ENCODE results near the gene TTC39C. TPM values are rescaled to one million over a fixed set of nuclear protein-coding genes. Genes with fewer than 3 reads are reported as not detected.

Gene TTC39C
- total and polyA plus RNA-seq, 10 donors: 15.4 to 52.3 (median 29.3) TPM

GRCh38 chr18:24063121-24063731, 48.7 kb downstream of the TTC39C start:
- TF ChIP-seq POLR2AphosphoS5 (IDR thresholded peaks at IDR 0.05): no peak
- TF ChIP-seq CTCF (IDR thresholded peaks at IDR 0.05 in 8 of 11, conservative IDR thresholded peaks at IDR 0.05 in 3 of 11): no peak
- TF ChIP-seq POLR2A (IDR thresholded peaks at IDR 0.05): no peak
- no peak overlapping the region for H3K27ac ChIP-seq

GRCh38 chr18:24064391-24065100, 50.0 kb downstream of the TTC39C start:
- 74 to 94% (median 85%) methylated on average over 8 of the region's 8 CpGs for WGBS, 5 donors
- no peak overlapping the region for H3K4me3 ChIP-seq
- no peak overlapping the region for H3K27ac ChIP-seq
- peaks cover 0 to 29% (median 11%) of the 10 kb centered on the region in 6 donors for H3K36me3 ChIP-seq
- peaks cover 0 to 31% (median 4%) of the 10 kb centered on the region in 6 donors for H3K4me1 ChIP-seq
- TF ChIP-seq CTCF (IDR thresholded peaks at IDR 0.05 in 8 of 11, conservative IDR thresholded peaks at IDR 0.05 in 3 of 11) (no peak), POLR2A (IDR thresholded peaks at IDR 0.05) (no peak), POLR2AphosphoS5 (IDR thresholded peaks at IDR 0.05) (no peak)
- no peak for DNase-seq
- intact Hi-C loops (cut with DNase I; ENCODE audit: low total_unique reads): no loop called here
- no peaks in the 10 kb centered on the region for H3K9me3 ChIP-seq
- no peaks in the 10 kb centered on the region for H3K27me3 ChIP-seq (replicated peaks in 1 of 7)

More at GRCh38 chr18:24063121-24063731, 48.7 kb downstream of the TTC39C start:
- Histone ChIP-seq H3K9me3 (no peaks in the 10 kb centered on the region), H3K4me1 (peaks cover 0 to 23% (median 4%) of the 10 kb centered on the region in 6 donors), H3K4me3 (no peak overlapping the region), H3K27me3 (replicated peaks in 1 of 7) (no peaks in the 10 kb centered on the region), H3K36me3 (peaks cover 0 to 25% (median 11%) of the 10 kb centered on the region in 6 donors)
- DNase-seq: no peak
- intact Hi-C loops (cut with DNase I; ENCODE audit: low total_unique reads): no loop called here
- 70 to 95% (median 88%) methylated on average over 4 of the region's 4 CpGs for WGBS, 5 donors

- H3K27me3 ChIP-seq (replicated peaks in 1 of 7): no peaks in the 10 kb centered on the region
- no peak for DNase-seq
- 72 to 94% (median 78%) methylated on average over 2 of the region's 2 CpGs for WGBS, 5 donors
- H3K4me3 ChIP-seq: no peak overlapping the region
- TF ChIP-seq POLR2A (IDR thresholded peaks at IDR 0.05) (no peak), CTCF (IDR thresholded peaks at IDR 0.05 in 8 of 11, conservative IDR thresholded peaks at IDR 0.05 in 3 of 11) (no peak), POLR2AphosphoS5 (IDR thresholded peaks at IDR 0.05) (no peak)
- peaks cover 0 to 40% (median 11%) of the 10 kb centered on the region in 6 donors for H3K36me3 ChIP-seq
- peaks cover 0 to 30% (median 4%) of the 10 kb centered on the region in 6 donors for H3K4me1 ChIP-seq
- no peak overlapping the region for H3K27ac ChIP-seq
- no peaks in the 10 kb centered on the region for H3K9me3 ChIP-seq
- intact Hi-C loops (cut with DNase I; ENCODE audit: low total_unique reads): no loop called here
These were observed 51.4 kb downstream of the TTC39C start for GRCh38 chr18:24065906-24066305.
